Activated B cell treated with CpG ODN at 0.5 μM for 24 hours (primary cell): ENCODE measurements around the gene MRPL53. TPM values are rescaled to one million over a fixed set of nuclear protein-coding genes. Genes with fewer than 3 reads are reported as not detected.

Source experiments
- ATAC-seq: fragments of 200-7000 bp; cut with Tn5 transposase; one replicate; pipeline ENCODE4 v1.10.0; 2021; ENCODE audit warnings: low read depth, mild to moderate bottlenecking, moderate library complexity
- CTCF ChIA-PET: fragments of 350-600 bp; sonication (Branson Sonifier 250); formaldehyde crosslinking; loops from one replicate; lab custom pipeline; 2021; ENCODE audit warnings: antibody characterized with exemption; lab: Charles Lee
- POLR2A ChIA-PET: fragments of 350-600 bp; sonication (Branson Sonifier 250); formaldehyde crosslinking; loops from one replicate; lab custom pipeline; 2021; ENCODE audit warnings: antibody characterized with exemption; lab: Charles Lee
- DNase-seq: peaks from one replicate; pipeline ENCODE4 v3.0.0; 2022
- H3K27ac Mint-ChIP-seq: one replicate; pipeline ENCODE4 v1.8.0; 2020; ENCODE audit warnings: mixed read lengths
- H3K27me3 Mint-ChIP-seq: one replicate; pipeline ENCODE4 v1.8.0; 2021; ENCODE audit warnings: mixed read lengths
- H3K36me3 Mint-ChIP-seq: one replicate; pipeline ENCODE4 v1.8.0; 2021; ENCODE audit warnings: low read depth, mixed read lengths
- H3K4me1 Mint-ChIP-seq: one replicate; pipeline ENCODE4 v1.8.0; 2021; ENCODE audit warnings: mixed read lengths
- H3K4me3 Mint-ChIP-seq: one replicate; pipeline ENCODE4 v1.8.0; 2020; ENCODE audit warnings: mild to moderate bottlenecking, mixed read lengths
- H3K9me3 Mint-ChIP-seq: one replicate; pipeline ENCODE4 v1.8.0; 2020; ENCODE audit warnings: mixed read lengths
- CTCF ChIP-seq: fragments of 200-600 bp; IDR thresholded peaks from one replicate; pipeline ENCODE4 v1.8.0; 2022; ENCODE audit warnings: antibody characterized with exemption, mild to moderate bottlenecking
- intact Hi-C: fragments of 100-400 bp; cut with micrococcal nuclease; formaldehyde crosslinking; loops from one replicate; pipeline ENCODE4 v1.15.1; 2024
- total RNA-seq: library from RNA; stranded (reverse); gene quantifications from 2 replicates; pipeline ENCODE4 v1.2.3, GENCODE V29; 2022

The MRPL53 gene
- total RNA-seq, 1 donor from 2014 or later: 86.9 TPM

- no peak for ATAC-seq
- peak overlapping the region; percentile 1 for H3K4me3 Mint-ChIP-seq
- TF ChIP-seq CTCF: no peak
- H3K27ac Mint-ChIP-seq: no peak overlapping the region
- H3K27me3 Mint-ChIP-seq: peaks cover 10% of the 10 kb centered on the region
- no peaks in the 10 kb centered on the region for H3K36me3 Mint-ChIP-seq
- no peaks in the 10 kb centered on the region for H3K9me3 Mint-ChIP-seq
- POLR2A ChIA-PET: interaction anchor here (1.0 to 3.2 kb wide), 11 partner anchors 8 to 132 kb away, joined by 3 to 24 read pairs (median 8); partner anchors contain the start of genes AUP1, C2orf81, HTRA2 and INO80B
- intact Hi-C loops: no loop called here
- DNase-seq: no peak
- H3K4me1 Mint-ChIP-seq: peaks cover 50% of the 10 kb centered on the region
- CTCF ChIA-PET: no interaction called here
Measured at GRCh38 chr2:74439373-74439772, 33.1 kb downstream of the MRPL53 start.

GRCh38 chr2:74438248-74438647 is 34.2 kb downstream of the MRPL53 start:
- intact Hi-C loops: no loop called here
- no peak overlapping the region for H3K4me3 Mint-ChIP-seq
- peaks cover 6% of the 10 kb centered on the region for H3K27me3 Mint-ChIP-seq
- H3K27ac Mint-ChIP-seq: no peak overlapping the region
- CTCF ChIA-PET: no interaction called here
- H3K9me3 Mint-ChIP-seq: no peaks in the 10 kb centered on the region
- no peaks in the 10 kb centered on the region for H3K36me3 Mint-ChIP-seq
- no peak for DNase-seq
- TF ChIP-seq CTCF: no peak
- H3K4me1 Mint-ChIP-seq: peaks cover 48% of the 10 kb centered on the region
- POLR2A ChIA-PET: interaction anchor here (3.2 kb wide), 1 partner anchor 20 kb away, joined by 24 read pairs; the partner anchor contains the start of gene WBP1
- no peak for ATAC-seq

GRCh38 chr2:74436848-74437695 is 35.4 kb downstream of the MRPL53 start:
- Mint-ChIP-seq H3K9me3 (no peaks in the 10 kb centered on the region), H3K4me3 (peak overlapping the region; percentile 47), H3K4me1 (peaks cover 45% of the 10 kb centered on the region), H3K27me3 (peaks cover 2% of the 10 kb centered on the region), H3K36me3 (no peaks in the 10 kb centered on the region), H3K27ac (peak overlapping the region; percentile 38)
- CTCF ChIA-PET: no interaction called here
- ATAC-seq (peak; percentile 52), DNase-seq (no peak)
- intact Hi-C loops: no loop called here
- TF ChIP-seq CTCF: no peak
- POLR2A ChIA-PET: interaction anchor here (0.6 kb wide), 1 partner anchor 26 kb away, joined by 3 read pairs; no protein-coding TSS in a partner anchor

GRCh38 chr2:74436111-74436805 is 36.2 kb downstream of the MRPL53 start:
- TF ChIP-seq CTCF: no peak
- CTCF ChIA-PET: interaction anchor here (1.0 kb wide), 1 partner anchor 97 kb away, joined by 3 read pairs; no protein-coding TSS in a partner anchor
- ATAC-seq (no peak), DNase-seq (no peak)
- intact Hi-C loops: no loop called here
- Mint-ChIP-seq H3K27ac (no peak overlapping the region), H3K36me3 (no peaks in the 10 kb centered on the region), H3K9me3 (no peaks in the 10 kb centered on the region), H3K4me3 (peak overlapping the region; percentile 28), H3K27me3 (peaks cover 2% of the 10 kb centered on the region), H3K4me1 (peaks cover 43% of the 10 kb centered on the region)
- POLR2A ChIA-PET: interaction anchor here (0.6 to 1.0 kb wide), 2 partner anchors 7 to 27 kb away, joined by 3 read pairs; no protein-coding TSS in a partner anchor

- TF ChIP-seq CTCF: no peak
- intact Hi-C loops: no loop called here
- ChIA-PET CTCF (no interaction called here), POLR2A (interaction anchor here (1.3 kb wide), 1 partner anchor 9 kb away, joined by 3 read pairs; no protein-coding TSS in a partner anchor)
- no peaks in the 10 kb centered on the region for H3K27me3 Mint-ChIP-seq
- no peak overlapping the region for H3K27ac Mint-ChIP-seq
- H3K9me3 Mint-ChIP-seq: no peaks in the 10 kb centered on the region
- no peaks in the 10 kb centered on the region for H3K4me1 Mint-ChIP-seq
- H3K36me3 Mint-ChIP-seq: peaks cover 20% of the 10 kb centered on the region
- no peak for ATAC-seq
- H3K4me3 Mint-ChIP-seq: no peak overlapping the region
- no peak for DNase-seq
Measured at GRCh38 chr2:74430502-74430901, 42.0 kb downstream of the MRPL53 start.
